OCI-LY7 (cell line): Measurements from ENCODE around the gene ZHX3. TPM values are rescaled to one million over a fixed set of nuclear protein-coding genes. Genes with fewer than 3 reads are reported as not detected.

Experiments
- BruUV-seq: library from RNA; stranded (reverse); fragments of 400-500 nt; replicated peaks from 2 replicates; lab custom pipeline; 2021; lab: Mats Ljungman, UMichigan
- CTCF ChIA-PET: fragments of 300-600 bp; sonication (Branson Sonifier 250); formaldehyde crosslinking; loops from one replicate; lab custom pipeline; 2022; ENCODE audit warnings: antibody characterized with exemption; ENCODE audit not compliant: unreplicated experiment; lab: Charles Lee
- POLR2A ChIA-PET: fragments of 300-600 bp; sonication (Branson Sonifier 250); formaldehyde crosslinking; loops from one replicate; lab custom pipeline; 2022; ENCODE audit warnings: antibody characterized with exemption; lab: Charles Lee
- DNase-seq: peaks from one replicate; pipeline ENCODE4 v3.0.0-alpha.2; 2015; ENCODE audit warnings: low spot score
- H2AFZ ChIP-seq: fragments of 200-600 bp; sonication (generic), shearing (Covaris generic); 2 replicates; pipeline ENCODE4 v1.6.1; 2014; ENCODE audit warnings: mild to moderate bottlenecking, antibody characterized with exemption, low read length, moderate library complexity
- H3K27ac ChIP-seq: fragments of 200-600 bp; sonication (generic); 2 replicates; pipeline ENCODE4 v1.5.1; 2014; ENCODE audit warnings: mixed run types, low read depth, mild to moderate bottlenecking, moderate library complexity, low read length, inconsistent platforms; ENCODE audit not compliant: poor library complexity, severe bottlenecking
- H3K36me3 ChIP-seq: fragments of 200-600 bp; sonication (generic); 2 replicates; pipeline ENCODE4 v1.6.1; 2014; ENCODE audit warnings: mild to moderate bottlenecking, antibody characterized with exemption, low read length, moderate library complexity, mixed read lengths; ENCODE audit not compliant: insufficient read depth
- H3K4me1 ChIP-seq: fragments of 200-600 bp; sonication (generic); 2 replicates; pipeline ENCODE4 v1.5.1; 2014; ENCODE audit warnings: mild to moderate bottlenecking, low read length; ENCODE audit not compliant: insufficient read depth, poor library complexity, severe bottlenecking
- H3K4me2 ChIP-seq: fragments of 200-600 bp; sonication (generic); 2 replicates; pipeline ENCODE4 v1.6.1; 2014; ENCODE audit warnings: mild to moderate bottlenecking, low read length
- H3K4me3 ChIP-seq: fragments of 200-600 bp; sonication (generic); 2 replicates; pipeline ENCODE4 v1.5.1; 2014; ENCODE audit warnings: mild to moderate bottlenecking, low read depth, low read length; ENCODE audit not compliant: poor library complexity, severe bottlenecking
- H3K79me2 ChIP-seq: fragments of 200-600 bp; sonication (generic); 2 replicates; pipeline ENCODE4 v1.6.1; 2016; ENCODE audit warnings: low read depth, mild to moderate bottlenecking, low read length, moderate library complexity, mixed read lengths; ENCODE audit not compliant: insufficient read depth
- H3K9me2 ChIP-seq: fragments of 200-600 bp; sonication (generic); 2 replicates; pipeline ENCODE4 v1.6.1; 2016; ENCODE audit warnings: mild to moderate bottlenecking, low read length, mixed read lengths; ENCODE audit not compliant: insufficient read depth
- H3K9me3 ChIP-seq: fragments of 200-600 bp; sonication (generic); 2 replicates; pipeline ENCODE4 v1.6.1; 2014; ENCODE audit warnings: mild to moderate bottlenecking, mixed run types, low read length, mixed read lengths
- H4K20me1 ChIP-seq: fragments of 200-600 bp; sonication (generic); 2 replicates; pipeline ENCODE4 v1.6.1; 2014; ENCODE audit warnings: mild to moderate bottlenecking, antibody characterized with exemption, low read length, moderate library complexity, mixed read lengths; ENCODE audit not compliant: insufficient read depth
- EZH2phosphoT487 ChIP-seq: fragments of 200-600 bp; sonication (generic); IDR thresholded peaks from 2 replicates; pipeline ENCODE4 v1.6.1; 2018; ENCODE audit warnings: low read depth, borderline replicate concordance, mild to moderate bottlenecking, mixed run types, antibody characterized with exemption, low read length, moderate library complexity, mixed read lengths
- intact Hi-C: fragments of 100-400 bp; cut with micrococcal nuclease; formaldehyde crosslinking; loops from one replicate; pipeline ENCODE4 v1.10.0; 2022; ENCODE audit not compliant: unreplicated experiment
- total RNA-seq, 2 experiments: library from RNA; depleted of rRNA in 1 of 2; stranded (reverse); fragments of >200 nt in 1 of 2; shearing (Covaris generic) in 1 of 2; gene quantifications; 2 replicates each; pipeline ENCODE4 v1.2.3, GENCODE V29; 2014 to 2022
- TF ChIP-seq, protein P1 (sequence below): fragments of 200-600 bp; sonication (generic); conservative IDR thresholded peaks from 2 replicates; pipeline ENCODE4 v1.5.1; 2014; ENCODE audit warnings: mild to moderate bottlenecking, antibody characterized with exemption, low read length, moderate library complexity, mixed read lengths

Gene ZHX3
- total RNA-seq, 2 experiments from 2014 or later, result 5.8 to 16.9 TPM

DNA sequence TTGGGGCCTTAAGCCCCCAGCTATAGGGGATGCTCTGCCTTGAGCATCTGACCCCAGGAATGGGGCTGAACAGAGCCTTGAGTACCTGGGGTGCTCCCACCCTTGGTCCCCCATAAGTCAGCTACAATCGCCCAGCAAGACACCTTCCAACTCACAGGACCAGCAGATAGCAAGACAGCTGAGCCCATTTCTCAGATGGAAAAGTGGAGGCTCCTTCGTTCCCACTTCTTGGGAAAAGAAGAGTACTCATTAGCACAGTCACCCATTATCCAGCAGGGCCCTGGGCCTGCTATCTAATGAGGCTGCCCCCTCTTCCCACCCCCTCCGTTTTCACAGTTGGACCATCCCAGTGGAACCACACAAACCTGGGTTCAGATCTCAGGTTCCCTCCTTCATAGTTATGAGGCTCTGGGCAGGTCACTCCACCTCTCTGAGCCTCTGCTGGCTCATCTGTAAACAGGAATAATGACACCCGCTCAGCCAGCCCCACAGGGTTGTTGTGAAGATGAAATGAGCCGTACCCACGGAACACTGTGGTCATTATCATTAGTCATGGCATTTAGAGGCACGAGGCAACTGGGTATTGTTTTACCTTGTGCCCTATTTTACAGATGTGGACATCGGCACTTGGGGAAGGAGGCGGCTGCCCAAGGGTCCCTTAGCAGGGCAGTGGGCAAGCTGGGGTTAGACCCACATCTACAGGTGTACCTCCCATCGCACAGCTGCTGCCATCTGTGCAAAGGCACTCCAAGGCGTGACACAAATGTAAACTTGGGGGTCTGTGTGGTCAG, 27.6 kb upstream of the ZHX3 start:
- no peak for DNase-seq
- no peak for TF ChIP-seq EZH2phosphoT487
- TF ChIP-seq, protein P1, sequence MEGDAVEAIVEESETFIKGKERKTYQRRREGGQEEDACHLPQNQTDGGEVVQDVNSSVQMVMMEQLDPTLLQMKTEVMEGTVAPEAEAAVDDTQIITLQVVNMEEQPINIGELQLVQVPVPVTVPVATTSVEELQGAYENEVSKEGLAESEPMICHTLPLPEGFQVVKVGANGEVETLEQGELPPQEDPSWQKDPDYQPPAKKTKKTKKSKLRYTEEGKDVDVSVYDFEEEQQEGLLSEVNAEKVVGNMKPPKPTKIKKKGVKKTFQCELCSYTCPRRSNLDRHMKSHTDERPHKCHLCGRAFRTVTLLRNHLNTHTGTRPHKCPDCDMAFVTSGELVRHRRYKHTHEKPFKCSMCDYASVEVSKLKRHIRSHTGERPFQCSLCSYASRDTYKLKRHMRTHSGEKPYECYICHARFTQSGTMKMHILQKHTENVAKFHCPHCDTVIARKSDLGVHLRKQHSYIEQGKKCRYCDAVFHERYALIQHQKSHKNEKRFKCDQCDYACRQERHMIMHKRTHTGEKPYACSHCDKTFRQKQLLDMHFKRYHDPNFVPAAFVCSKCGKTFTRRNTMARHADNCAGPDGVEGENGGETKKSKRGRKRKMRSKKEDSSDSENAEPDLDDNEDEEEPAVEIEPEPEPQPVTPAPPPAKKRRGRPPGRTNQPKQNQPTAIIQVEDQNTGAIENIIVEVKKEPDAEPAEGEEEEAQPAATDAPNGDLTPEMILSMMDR, result no peak
- POLR2A ChIA-PET, result interaction anchor here (1.3 kb wide), 1 partner anchor 41 kb away, joined by 4 read pairs; no protein-coding TSS in a partner anchor

DNA sequence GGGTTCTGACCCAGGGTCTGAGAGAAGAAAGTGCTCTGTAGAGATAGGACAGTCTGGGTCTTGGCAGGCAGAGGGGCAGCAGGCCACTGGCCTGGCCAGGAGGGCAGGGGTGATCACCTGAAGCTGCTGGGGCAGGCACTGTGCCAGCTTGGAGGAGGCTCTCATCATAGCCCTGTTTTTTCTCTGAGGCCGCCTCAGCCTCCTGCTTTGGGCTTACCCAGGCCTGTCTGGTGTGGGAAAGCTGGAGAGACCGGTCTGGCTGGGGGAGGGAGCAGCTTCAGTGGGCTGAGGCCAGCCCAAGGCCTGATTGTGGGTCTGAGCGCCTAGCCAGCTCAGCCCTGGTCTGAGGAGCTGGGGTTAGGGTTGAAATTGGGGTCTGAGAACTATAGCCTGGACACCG, 26.9 kb upstream of the ZHX3 start:
- BruUV-seq, result no TSS peak
- Histone ChIP-seq H3K27ac (no peak overlapping the region), H3K9me3 (no peaks in the 10 kb centered on the region), H2AFZ (no peak overlapping the region), H4K20me1 (no peaks in the 10 kb centered on the region), H3K9me2 (no peaks in the 10 kb centered on the region), H3K79me2 (no peaks in the 10 kb centered on the region), H3K4me2 (no peak overlapping the region), H3K36me3 (no peaks in the 10 kb centered on the region), H3K4me1 (peaks cover 7% of the 10 kb centered on the region), H3K4me3 (no peak overlapping the region)
- TF ChIP-seq, protein P1, result no peak
- TF ChIP-seq EZH2phosphoT487, result no peak
- DNase-seq, result no peak
- POLR2A ChIA-PET, result interaction anchor here (1.3 kb wide), 1 partner anchor 40 kb away, joined by 4 read pairs; no protein-coding TSS in a partner anchor
- intact Hi-C loops, result no loop called here
- CTCF ChIA-PET, result no interaction called here

More for the DNA sequence above, 27.6 kb upstream of the ZHX3 start:
- no peaks in the 10 kb centered on the region for H3K79me2 ChIP-seq
- peaks cover 6% of the 10 kb centered on the region for H3K4me1 ChIP-seq
- CTCF ChIA-PET, result no interaction called here
- intact Hi-C loops, result no loop called here
- H3K36me3 ChIP-seq, result no peaks in the 10 kb centered on the region
- H3K9me3 ChIP-seq, result no peaks in the 10 kb centered on the region
- H4K20me1 ChIP-seq, result no peaks in the 10 kb centered on the region
- no peaks in the 10 kb centered on the region for H3K9me2 ChIP-seq
- H3K4me2 ChIP-seq, result no peak overlapping the region
- no peak overlapping the region for H2AFZ ChIP-seq
- H3K27ac ChIP-seq, result no peak overlapping the region
- H3K4me3 ChIP-seq, result no peak overlapping the region
- no TSS peak for BruUV-seq
